B cell (primary cell): ENCODE results near the gene PGBD5. TPM values are rescaled to one million over a fixed set of nuclear protein-coding genes. Genes with fewer than 3 reads are reported as not detected.

Source experiments
- ATAC-seq: fragments of 200-7000 bp; cut with Tn5 transposase; one replicate; pipeline ENCODE4 v1.10.0; 2021; ENCODE audit warnings: low read depth, mild to moderate bottlenecking, moderate number of reproducible peaks, moderate library complexity
- CTCF ChIA-PET: fragments of 350-600 bp; sonication (Branson Sonifier 250); formaldehyde crosslinking; loops from one replicate; lab custom pipeline; 2021; ENCODE audit warnings: antibody characterized with exemption, inconsistent platforms; lab: Charles Lee
- POLR2A ChIA-PET: fragments of 350-600 bp; sonication (Branson Sonifier 250); formaldehyde crosslinking; loops from one replicate; lab custom pipeline; 2021; ENCODE audit warnings: antibody characterized with exemption; lab: Charles Lee
- DNase-seq: peaks from one replicate; pipeline ENCODE4 v3.0.0; 2013
- H2AFZ ChIP-seq: 2 replicates; pipeline ENCODE4 v1.6.1; 2012; ENCODE audit warnings: mild to moderate bottlenecking, low read depth, low read length; ENCODE audit not compliant: insufficient read depth, poor library complexity, severe bottlenecking
- H3K27ac ChIP-seq, 2 donors: 1 replicate in 1 of 2; 2 replicates in 1 of 2; pipeline ENCODE4 v1.5.1; 2012 to 2013; ENCODE audit warnings: low read length in 2 of 2, mild to moderate bottlenecking in 2 of 2, moderate library complexity in 1 of 2
- H3K27me3 ChIP-seq, 4 experiments: fragments of 200-600 bp in 1 of 4; sonication (generic) in 1 of 4; replicated peaks in 1 of 4; 1 replicate in 2 of 4; 2 replicates in 2 of 4; pipeline versions ENCODE4 v1.6.1 to v1.7.0; 2013 to 2016; ENCODE audit warnings: low read length in 3 of 4, mild to moderate bottlenecking in 2 of 4, mixed read lengths in 1 of 4, moderate library complexity in 1 of 4; ENCODE audit not compliant: insufficient read depth in 4 of 4, control insufficient read depth in 3 of 4; ENCODE audit errors: control extremely low read depth in 1 of 4
- H3K36me3 ChIP-seq, 2 experiments: replicated peaks in 1 of 2; 1 replicate in 1 of 2; 2 replicates in 1 of 2; pipeline versions ENCODE4 v1.6.1 to v1.7.1; 2013; ENCODE audit warnings: low read length in 1 of 2; ENCODE audit not compliant: insufficient read depth in 2 of 2, control insufficient read depth in 1 of 2; ENCODE audit errors: control extremely low read depth in 1 of 2, extremely low read depth in 1 of 2
- H3K4me1 ChIP-seq, 2 donors: fragments of 200-600 bp in 1 of 2; sonication (generic) in 1 of 2; 1 replicate in 1 of 2; 2 replicates in 1 of 2; pipeline versions ENCODE4 v1.5.1 to v1.6.1; 2013 to 2017; ENCODE audit warnings: low read length in 2 of 2; ENCODE audit not compliant: control insufficient read depth in 2 of 2, insufficient read depth in 2 of 2
- H3K4me2 ChIP-seq: replicated peaks from 2 replicates; pipeline ENCODE3; 2012; ENCODE audit warnings: mild to moderate bottlenecking, low read depth, low read length; ENCODE audit not compliant: poor library complexity, severe bottlenecking
- H3K4me3 ChIP-seq, 5 experiments: fragments of 200-600 bp in 1 of 5; sonication (generic) in 1 of 5; 1 replicate in 3 of 5; 2 replicates in 2 of 5; pipeline versions ENCODE4 v1.5.1 to v1.7.0; 2011 to 2016; ENCODE audit warnings: low read length in 4 of 5, mild to moderate bottlenecking in 4 of 5, low read depth in 2 of 5, control low read depth in 1 of 5, moderate library complexity in 1 of 5; ENCODE audit not compliant: insufficient read depth in 1 of 5; ENCODE audit errors: control extremely low read depth in 1 of 5, extremely low read depth in 1 of 5
- H3K79me2 ChIP-seq: fragments of 200-600 bp; sonication (generic); one replicate; pipeline ENCODE4 v1.6.0; 2016; ENCODE audit warnings: low read length; ENCODE audit not compliant: control insufficient read depth, insufficient read depth
- H3K9ac ChIP-seq: fragments of 200-600 bp; sonication (generic); 2 replicates; pipeline ENCODE4 v1.6.1; 2017; ENCODE audit warnings: mild to moderate bottlenecking, low read length, moderate library complexity
- H3K9me3 ChIP-seq, 3 donors: one replicate each; pipeline versions ENCODE4 v1.6.1 to v1.7.1; 2013; ENCODE audit warnings: low read length in 2 of 3; ENCODE audit not compliant: control insufficient read depth in 2 of 3, insufficient read depth in 1 of 3; ENCODE audit errors: control extremely low read depth in 1 of 3
- H4K20me1 ChIP-seq: 2 replicates; pipeline ENCODE4 v1.6.0; 2012; ENCODE audit warnings: mild to moderate bottlenecking, low read length; ENCODE audit not compliant: insufficient read depth, control insufficient read depth, poor library complexity, severe bottlenecking
- H3K27ac Mint-ChIP-seq: one replicate; pipeline ENCODE4 v1.8.0; 2021; ENCODE audit warnings: mixed read lengths
- H3K27me3 Mint-ChIP-seq: one replicate; pipeline ENCODE4 v1.8.0; 2021; ENCODE audit warnings: mixed read lengths
- H3K4me1 Mint-ChIP-seq: one replicate; pipeline ENCODE4 v1.8.0; 2021; ENCODE audit warnings: mixed read lengths
- H3K4me3 Mint-ChIP-seq: one replicate; pipeline ENCODE4 v1.8.0; 2021; ENCODE audit warnings: mixed read lengths
- H3K9me3 Mint-ChIP-seq: one replicate; pipeline ENCODE4 v1.8.0; 2022; ENCODE audit warnings: mixed read lengths; ENCODE audit not compliant: insufficient read depth
- EZH2 ChIP-seq: IDR thresholded peaks from 2 replicates; pipeline ENCODE4 v1.6.1; 2012; ENCODE audit warnings: borderline replicate concordance, low read depth, mild to moderate bottlenecking, moderate library complexity, low read length; ENCODE audit not compliant: insufficient read depth, poor library complexity, severe bottlenecking
- WGBS: methylation state at CpG from one replicate; pipeline ENCODE4 v1.1.5; 2013; ENCODE audit warnings: missing lambda C conversion rate; ENCODE audit not compliant: insufficient coverage; 5-methylcytosine and 5-hydroxymethylcytosine counted together
- intact Hi-C: fragments of 100-400 bp; cut with micrococcal nuclease; formaldehyde crosslinking; loops from one replicate; pipeline ENCODE4 v1.10.0; 2022
- polyA plus RNA-seq: library from polyadenylated mRNA; depleted of rRNA; stranded (reverse); fragments of >200 nt; gene quantifications from 2 replicates; pipeline ENCODE4 v1.2.3, GENCODE V29; 2012
- total RNA-seq, 2 donors: library from RNA; stranded (reverse); fragments of 120-200 nt in 1 of 2; gene quantifications; 1 replicate in 1 of 2; 2 replicates in 1 of 2; pipeline versions ENCODE4 v1.2.3 to v1.2.4, GENCODE V29; 2013 to 2022
- TF ChIP-seq, protein P1 (sequence below): fragments of 200-600 bp; IDR thresholded peaks from one replicate; pipeline ENCODE4 v1.8.0; 2022; ENCODE audit warnings: antibody characterized with exemption, mild to moderate bottlenecking

PGBD5 gene
- total and polyA plus RNA-seq, 2 donors (not counting 1 experiment from before 2014, with no cell fraction given): 0.07 TPM; not detected in 1

DNA sequence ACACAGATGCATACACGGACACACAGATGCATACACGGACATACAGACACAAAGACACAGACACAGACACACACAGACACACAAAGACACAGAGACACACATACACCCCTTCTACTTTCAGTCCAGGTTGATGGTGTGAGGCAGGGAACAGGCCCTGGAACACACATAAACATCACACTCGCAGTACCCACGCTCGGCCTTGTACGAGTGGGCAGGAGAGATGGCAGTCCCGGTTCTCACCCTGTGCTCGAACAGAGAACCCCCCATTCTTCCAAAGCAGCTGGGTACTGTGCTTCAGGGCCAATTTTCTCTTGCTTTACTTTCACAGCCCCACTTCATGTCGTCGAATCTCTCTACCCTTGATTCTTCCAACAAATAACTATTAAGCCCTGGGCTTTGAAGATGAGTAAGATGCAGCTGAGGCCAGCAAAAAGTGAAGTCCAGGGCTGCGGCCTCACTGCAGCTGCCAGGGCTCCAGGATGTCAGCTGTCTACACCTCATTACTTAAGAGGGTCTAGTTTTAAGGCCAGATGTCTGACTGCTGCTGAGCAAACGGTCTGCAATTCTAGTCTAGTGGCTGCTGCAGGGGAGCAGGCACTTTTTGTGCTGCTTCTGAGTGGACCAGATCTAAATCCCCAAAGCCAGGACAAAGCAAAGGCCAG lies 90.1 kb downstream of the PGBD5 start:
- peaks cover 0 to 3% (median 0%) of the 10 kb centered on the region in 4 experiments for H3K27me3 ChIP-seq
- intact Hi-C loops: no loop called here
- H3K4me2 ChIP-seq: no peak overlapping the region
- DNase-seq (no peak), ATAC-seq (no peak)
- Mint-ChIP-seq H3K27me3 (peaks cover 21% of the 10 kb centered on the region), H3K27ac (no peak overlapping the region), H3K4me3 (no peak overlapping the region), H3K4me1 (no peaks in the 10 kb centered on the region), H3K9me3 (no peaks in the 10 kb centered on the region)
- CTCF ChIA-PET: no interaction called here
- no peak overlapping the region for H2AFZ ChIP-seq
- no peaks in the 10 kb centered on the region for H4K20me1 ChIP-seq
- H3K79me2 ChIP-seq: no peaks in the 10 kb centered on the region
- H3K36me3 ChIP-seq: no peaks in the 10 kb centered on the region
- H3K4me1 ChIP-seq: no peaks in the 10 kb centered on the region
- no peak overlapping the region for H3K27ac ChIP-seq
- no peaks in the 10 kb centered on the region for H3K9me3 ChIP-seq
- WGBS: 92% methylated on average over 9 of the region's 12 CpGs
- H3K4me3 ChIP-seq: no peak overlapping the region
- no peak for TF ChIP-seq EZH2
- TF ChIP-seq, protein P1, sequence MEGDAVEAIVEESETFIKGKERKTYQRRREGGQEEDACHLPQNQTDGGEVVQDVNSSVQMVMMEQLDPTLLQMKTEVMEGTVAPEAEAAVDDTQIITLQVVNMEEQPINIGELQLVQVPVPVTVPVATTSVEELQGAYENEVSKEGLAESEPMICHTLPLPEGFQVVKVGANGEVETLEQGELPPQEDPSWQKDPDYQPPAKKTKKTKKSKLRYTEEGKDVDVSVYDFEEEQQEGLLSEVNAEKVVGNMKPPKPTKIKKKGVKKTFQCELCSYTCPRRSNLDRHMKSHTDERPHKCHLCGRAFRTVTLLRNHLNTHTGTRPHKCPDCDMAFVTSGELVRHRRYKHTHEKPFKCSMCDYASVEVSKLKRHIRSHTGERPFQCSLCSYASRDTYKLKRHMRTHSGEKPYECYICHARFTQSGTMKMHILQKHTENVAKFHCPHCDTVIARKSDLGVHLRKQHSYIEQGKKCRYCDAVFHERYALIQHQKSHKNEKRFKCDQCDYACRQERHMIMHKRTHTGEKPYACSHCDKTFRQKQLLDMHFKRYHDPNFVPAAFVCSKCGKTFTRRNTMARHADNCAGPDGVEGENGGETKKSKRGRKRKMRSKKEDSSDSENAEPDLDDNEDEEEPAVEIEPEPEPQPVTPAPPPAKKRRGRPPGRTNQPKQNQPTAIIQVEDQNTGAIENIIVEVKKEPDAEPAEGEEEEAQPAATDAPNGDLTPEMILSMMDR: no peak
- no peak overlapping the region for H3K9ac ChIP-seq
- POLR2A ChIA-PET: no interaction called here

DNA sequence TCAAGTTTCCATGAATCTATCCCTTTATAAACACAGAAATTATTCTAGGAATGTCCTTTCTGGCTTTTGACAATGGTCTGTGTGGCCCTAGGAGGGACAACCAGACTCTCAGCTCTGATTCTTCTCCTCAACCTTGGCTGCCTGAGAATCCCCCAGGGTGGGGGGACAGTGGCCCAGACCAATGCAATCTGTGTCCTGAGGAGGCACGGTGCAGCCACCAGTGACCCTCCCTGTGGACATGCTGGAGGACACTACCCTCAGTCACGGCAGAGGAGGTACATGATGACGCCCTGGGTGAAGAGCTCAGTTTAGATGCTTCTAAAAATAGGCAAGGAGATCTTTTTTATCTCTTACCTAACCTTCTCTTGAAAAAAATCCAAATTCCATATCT lies 91.7 kb downstream of the PGBD5 start:
- H3K27ac ChIP-seq: no peak overlapping the region
- DNase-seq (no peak), ATAC-seq (no peak)
- Mint-ChIP-seq H3K27me3 (peaks cover 21% of the 10 kb centered on the region), H3K4me1 (no peaks in the 10 kb centered on the region), H3K9me3 (no peaks in the 10 kb centered on the region), H3K4me3 (no peak overlapping the region), H3K27ac (no peak overlapping the region)
- TF ChIP-seq EZH2: no peak
- TF ChIP-seq, protein P1: no peak
- peaks cover 0 to 3% (median 0%) of the 10 kb centered on the region in 4 experiments for H3K27me3 ChIP-seq
- no peaks in the 10 kb centered on the region for H3K4me1 ChIP-seq
- POLR2A ChIA-PET: no interaction called here
- H3K36me3 ChIP-seq: no peaks in the 10 kb centered on the region
- 78% methylated on average over 2 of the region's 3 CpGs for WGBS
- CTCF ChIA-PET: no interaction called here
- intact Hi-C loops: no loop called here
- no peak overlapping the region for H3K4me2 ChIP-seq
- H3K9ac ChIP-seq: no peak overlapping the region
- H2AFZ ChIP-seq: no peak overlapping the region
- H3K9me3 ChIP-seq: no peaks in the 10 kb centered on the region
- no peaks in the 10 kb centered on the region for H4K20me1 ChIP-seq
- no peak overlapping the region for H3K4me3 ChIP-seq
- no peaks in the 10 kb centered on the region for H3K79me2 ChIP-seq
